Panc1 (cell line): ENCODE measurements around the gene SPEM3. TPM values are rescaled to one million over a fixed set of nuclear protein-coding genes. Genes with fewer than 3 reads are reported as not detected.

Experiments
- ATAC-seq: fragments of 200-7000 bp; cut with Tn5 transposase; 2 replicates; pipeline ENCODE4 v1.9.1; 2020; ENCODE audit warnings: mild to moderate bottlenecking, moderate library complexity
- BruUV-seq: library from RNA; stranded (reverse); fragments of 400-500 nt; replicated peaks from 2 replicates; lab custom pipeline; 2021; lab: Mats Ljungman, UMichigan
- CTCF ChIA-PET: fragments of 300-600 bp; sonication (Branson Sonifier 250); formaldehyde crosslinking; loops from one replicate; lab custom pipeline; 2022; ENCODE audit warnings: antibody characterized with exemption; lab: Charles Lee
- POLR2A ChIA-PET: fragments of 300-600 bp; sonication (Branson Sonifier 250); formaldehyde crosslinking; loops from one replicate; lab custom pipeline; 2022; ENCODE audit warnings: antibody characterized with exemption; lab: Charles Lee
- DNase-seq: peaks from one replicate; pipeline ENCODE4 v3.0.0-alpha.2; 2010; ENCODE audit warnings: low read depth, low spot score
- H3K27ac ChIP-seq: 2 replicates; pipeline ENCODE4 v1.5.1; 2011; ENCODE audit warnings: mild to moderate bottlenecking, low read length, inconsistent platforms
- H3K27me3 ChIP-seq: fragments of 200-500 bp; sonication (Bioruptor generic); 2 replicates; pipeline ENCODE4 v1.6.0; 2014; ENCODE audit warnings: low read length, inconsistent platforms; ENCODE audit not compliant: control insufficient read depth, insufficient read depth
- H3K36me3 ChIP-seq: fragments of 200-500 bp; sonication (Bioruptor generic); 2 replicates; pipeline ENCODE4 v1.5.1; 2014; ENCODE audit warnings: inconsistent platforms, mild to moderate bottlenecking, low read length, moderate library complexity; ENCODE audit not compliant: control insufficient read depth, insufficient read depth
- H3K4me1 ChIP-seq: 2 replicates; pipeline ENCODE4 v1.5.1; 2011; ENCODE audit warnings: inconsistent platforms, mild to moderate bottlenecking, low read length, moderate library complexity; ENCODE audit not compliant: control insufficient read depth, insufficient read depth
- H3K4me3 ChIP-seq, 2 experiments: 2 replicates each; pipeline ENCODE4 v1.5.1; 2011 to 2012; ENCODE audit warnings: low read depth in 2 of 2, low read length in 2 of 2, mild to moderate bottlenecking in 2 of 2, inconsistent platforms in 1 of 2, moderate library complexity in 1 of 2
- H3K9me3 ChIP-seq: fragments of 200-500 bp; sonication (Bioruptor generic); 2 replicates; pipeline ENCODE4 v1.5.1; 2014; ENCODE audit warnings: low read depth, mild to moderate bottlenecking, inconsistent platforms, low read length, moderate library complexity; ENCODE audit not compliant: control insufficient read depth, insufficient read depth
- CTCF ChIP-seq: fragments of 450-650 bp; IDR thresholded peaks from 2 replicates; pipeline ENCODE4 v1.5.1; 2017; ENCODE audit warnings: mild to moderate bottlenecking
- POLR2AphosphoS5 ChIP-seq: IDR thresholded peaks from 2 replicates; pipeline ENCODE4 v1.6.1; 2012; ENCODE audit warnings: mild to moderate bottlenecking, low read depth, low read length, moderate library complexity
- REST ChIP-seq, 2 experiments: IDR thresholded peaks; 2 replicates each; pipeline ENCODE4 v1.6.1; 2011 to 2012; ENCODE audit warnings: low read depth in 2 of 2, control low read depth in 1 of 2, low read length in 1 of 2, mild to moderate bottlenecking in 1 of 2, moderate library complexity in 1 of 2; ENCODE audit not compliant: insufficient read depth in 1 of 2
- SIN3A ChIP-seq: IDR thresholded peaks from 2 replicates; pipeline ENCODE4 v1.6.1; 2012; ENCODE audit warnings: low read depth, mild to moderate bottlenecking, low read length, moderate library complexity, borderline replicate concordance; ENCODE audit not compliant: insufficient read depth
- TCF7L2 ChIP-seq: IDR thresholded peaks from 2 replicates; pipeline ENCODE4 v1.6.1; 2011; ENCODE audit warnings: mild to moderate bottlenecking, low read depth, low read length, inconsistent platforms
- in situ Hi-C: cut with HindIII; loops from 2 replicates; pipeline ENCODE4 v1.10.0; 2016; ENCODE audit warnings: low sequenced_read_pairs, low pct_unique_long_range_greater_than_20kb
- intact Hi-C: fragments of 100-400 bp; cut with micrococcal nuclease; formaldehyde crosslinking; loops from one replicate; pipeline ENCODE4 v1.10.0; 2022; ENCODE audit not compliant: unreplicated experiment
- total RNA-seq: library from RNA; stranded (reverse); gene quantifications from one replicate; pipeline ENCODE4 v1.2.1, GENCODE V29; 2021; ENCODE audit not compliant: unreplicated experiment

Gene SPEM3
- total RNA-seq, 1 experiment from 2014 or later, result not detected

GRCh38 chr17:7462474-7463371 is 34.1 kb downstream of the SPEM3 start:
- no peak overlapping the region for H3K27ac ChIP-seq
- no peaks in the 10 kb centered on the region for H3K36me3 ChIP-seq
- no peak overlapping the region for H3K4me3 ChIP-seq
- TF ChIP-seq REST (IDR thresholded peaks at IDR 0.05; ENCODE audit: insufficient read depth in 1 of 2, low read depth in 2 of 2, low read length in 1 of 2) (no peak), CTCF (no peak), TCF7L2 (no peak), POLR2AphosphoS5 (no peak), SIN3A (no peak)
- CTCF ChIA-PET, result no interaction called here
- POLR2A ChIA-PET, result no interaction called here
- BruUV-seq, result no TSS peak
- no peaks in the 10 kb centered on the region for H3K27me3 ChIP-seq
- no peak for DNase-seq
- in situ Hi-C loops, result no loop called here
- no peak for ATAC-seq
- intact Hi-C loops, result no loop called here
- no peaks in the 10 kb centered on the region for H3K9me3 ChIP-seq
- peaks cover 9% of the 10 kb centered on the region; the same call in 1 of the 2 replicates for H3K4me1 ChIP-seq

- POLR2A ChIA-PET, result no interaction called here
- Histone ChIP-seq H3K4me1 (peaks cover 13% of the 10 kb centered on the region), H3K27ac (no peak overlapping the region), H3K27me3 (no peaks in the 10 kb centered on the region), H3K9me3 (no peaks in the 10 kb centered on the region), H3K4me3 (no peak overlapping the region), H3K36me3 (no peaks in the 10 kb centered on the region)
- no TSS peak for BruUV-seq
- in situ Hi-C loops (no loop called here), intact Hi-C loops (no loop called here)
- CTCF ChIA-PET, result no interaction called here
- ATAC-seq (no peak), DNase-seq (no peak)
- TF ChIP-seq REST (IDR thresholded peaks at IDR 0.05; ENCODE audit: insufficient read depth in 1 of 2, low read depth in 2 of 2, low read length in 1 of 2) (no peak), CTCF (no peak), SIN3A (no peak), POLR2AphosphoS5 (no peak), TCF7L2 (no peak)
Observed at GRCh38 chr17:7463372-7463846, 34.8 kb downstream of the SPEM3 start.
